ENCODE measurements around the gene PEX19.
"Not testable (repeated sequence)": the region's sequence is repeated elsewhere in the genome, so short reads cannot be mapped to it uniquely, and the experiment has no call there.

PEX19 gene

GRCh38 chr1:160284782-160285344, at the start of gene PEX19:
Gene PEX19, minus strand, starts transcription at chr1:160285133. Its CDS starts 9 bp downstream, at chr1:160285124.
- DNase-seq, result peak; percentile 94

GRCh38 chr1:160332516-160332915, 47.6 kb upstream of the PEX19 start:
- DNase-seq, result no peak

- DNase-seq, result no peak
These were observed 45.2 kb upstream of the PEX19 start for GRCh38 chr1:160330119-160330518.

- no peak for DNase-seq
These were observed 43.3 kb upstream of the PEX19 start for GRCh38 chr1:160328184-160328583.

- DNase-seq, result no peak
These were observed 41.5 kb upstream of the PEX19 start for GRCh38 chr1:160326418-160326817.

GRCh38 chr1:160325252-160325651, 40.3 kb upstream of the PEX19 start:
- no peak for DNase-seq

GRCh38 chr1:160322831-160323230, 37.9 kb upstream of the PEX19 start:
- DNase-seq, result no peak

- DNase-seq, result no peak
These were observed 30.4 kb upstream of the PEX19 start for GRCh38 chr1:160315359-160315758.

GRCh38 chr1:160309571-160309970, 24.6 kb upstream of the PEX19 start:
- no peak for DNase-seq

- no peak for DNase-seq
These were observed 24.2 kb upstream of the PEX19 start for GRCh38 chr1:160309185-160309557.

- no peak for DNase-seq
These were observed 23.7 kb upstream of the PEX19 start for GRCh38 chr1:160308451-160309184.

GRCh38 chr1:160307118-160307791, 22.3 kb upstream of the PEX19 start:
- no peak for DNase-seq

- no peak for DNase-seq
These were observed 15.2 kb upstream of the PEX19 start for GRCh38 chr1:160300173-160300572.

- DNase-seq, result no peak
These were observed 11.1 kb upstream of the PEX19 start for GRCh38 chr1:160296036-160296435.

GRCh38 chr1:160293020-160293968, 8.4 kb upstream of the PEX19 start:
- no peak for DNase-seq

GRCh38 chr1:160291248-160292220, 6.6 kb upstream of the PEX19 start:
- peak; percentile 73 for DNase-seq

GRCh38 chr1:160287769-160288168, 2.8 kb upstream of the PEX19 start:
- not testable (repeated sequence) for DNase-seq

- no peak for DNase-seq
These were observed 573 bp upstream of the PEX19 start for GRCh38 chr1:160285506-160285905.

- DNase-seq, result peak; percentile 30
These were observed 632 bp downstream of the PEX19 start for GRCh38 chr1:160284220-160284781.

- no peak for DNase-seq
These were observed 2.1 kb downstream of the PEX19 start for GRCh38 chr1:160282807-160283206.

- DNase-seq, result no peak
These were observed 6.9 kb downstream of the PEX19 start for GRCh38 chr1:160277987-160278386.
